ENCODE data around the gene FAAP20. TPM values are rescaled to one million over a fixed set of nuclear protein-coding genes. Genes with fewer than 3 reads are reported as not detected.

The FAAP20 gene
- total and polyA plus RNA-seq, 2 experiments from 2014 or later, result 79.1 to 167 TPM

GRCh38 chr1:2212532-2213491 lies 18.2 kb upstream of the FAAP20 start:
- peak overlapping the region; percentile 58 for H3K4me3 Mint-ChIP-seq

More at GRCh38 chr1:2212532-2213491, 18.2 kb upstream of the FAAP20 start:
- TF ChIP-seq JUNB (IDR thresholded peaks at IDR 0.05; ENCODE audit: unreplicated experiment) (no peak), REST (IDR thresholded peaks at IDR 0.05; ENCODE audit: unreplicated experiment) (no peak), STAT1 (IDR thresholded peaks at IDR 0.05; ENCODE audit: unreplicated experiment) (no peak), NANOG (IDR thresholded peaks at IDR 0.05; ENCODE audit: borderline replicate concordance) (no peak), ZNF114 (CRISPR knock-in tag; IDR thresholded peaks at IDR 0.05) (no peak), CREB1 (CRISPR knock-in tag; IDR thresholded peaks at IDR 0.05; ENCODE audit: low read depth) (peak; percentile 92), EZH2phosphoT487 (IDR thresholded peaks at IDR 0.05; ENCODE audit: unreplicated experiment) (no peak), ETS1 (IDR thresholded peaks at IDR 0.05) (no peak), POLR2AphosphoS5 (IDR thresholded peaks at IDR 0.05; ENCODE audit: low read depth) (peak; percentile 33; the same call in 1 of the 2 replicates), CTCF (conservative IDR thresholded peaks at IDR 0.05; ENCODE audit: low read depth in 2 of 2) (peak in 1 of 2 experiments; percentile 23; a peak in 3 of 4 replicates), ZNF331 (CRISPR knock-in tag; IDR thresholded peaks at IDR 0.05; ENCODE audit: low read depth) (no peak), ZNF462 (CRISPR knock-in tag; IDR thresholded peaks at IDR 0.05) (no peak), EZH2 (IDR thresholded peaks at IDR 0.05; ENCODE audit: low read depth, unreplicated experiment) (no peak)
- Histone ChIP-seq H3K27me3 (ENCODE audit: insufficient read depth) (no peaks in the 10 kb centered on the region), H2AFZ (peak overlapping the region; percentile 95), H3K4me1 (ENCODE audit: insufficient read depth) (peaks cover 13% of the 10 kb centered on the region), H3K27ac (ENCODE audit: low read depth) (peak overlapping the region; percentile 97), H4K20me1 (replicated peaks; ENCODE audit: insufficient read depth) (no peaks in the 10 kb centered on the region), H3K79me2 (replicated peaks; ENCODE audit: insufficient read depth) (no peaks in the 10 kb centered on the region), H3K4me3 (peak overlapping the region; percentile 62), H3K36me3 (ENCODE audit: insufficient read depth) (no peaks in the 10 kb centered on the region), H3K4me2 (peak overlapping the region; percentile 83), H3F3A (replicated peaks; ENCODE audit: low read depth) (peaks cover 11% of the 10 kb centered on the region; the same call in 1 of the 2 replicates), H3K9me2 (ENCODE audit: insufficient read depth) (no peaks in the 10 kb centered on the region)
- H3K27ac Mint-ChIP-seq, result peak overlapping the region; percentile 67
- H3K4me1 Mint-ChIP-seq, result peaks cover 13% of the 10 kb centered on the region
- no peaks in the 10 kb centered on the region for H3K36me3 Mint-ChIP-seq (ENCODE audit: low read depth)
- DNase-seq (ENCODE audit: low spot score) (peak; percentile 98), ATAC-seq (peak; percentile 56)
- H3K9me3 Mint-ChIP-seq, result no peaks in the 10 kb centered on the region
- H3K27me3 Mint-ChIP-seq (ENCODE audit: insufficient read depth, low read depth, poor library complexity), result peaks cover 8% of the 10 kb centered on the region
